Fibroblast of skin of right quadriceps (primary cell): Measurements from ENCODE around the gene ACSF2.
"Not testable (repeated sequence)": the region's sequence is repeated elsewhere in the genome, so short reads cannot be mapped to it uniquely, and the experiment has no call there.

Experiments used
- DNase-seq: peaks from one replicate; pipeline ENCODE4 v3.0.0-alpha.2; 2013

Gene ACSF2

GRCh38 chr17:50425682-50426471 is at the start of gene ACSF2:
Gene ACSF2, plus strand, starts transcription at chr17:50426218. Its CDS starts 44 bp downstream, at chr17:50426262.
- DNase-seq = peak; percentile 57

- no peak for DNase-seq
These were observed 46.5 kb upstream of the ACSF2 start for GRCh38 chr17:50379351-50380132.

GRCh38 chr17:50380369-50381259 is 45.4 kb upstream of the ACSF2 start:
- no peak for DNase-seq

- DNase-seq = no peak
These were observed 44.7 kb upstream of the ACSF2 start for GRCh38 chr17:50381260-50381815.

- DNase-seq = no peak
These were observed 44.1 kb upstream of the ACSF2 start for GRCh38 chr17:50381920-50382319.

GRCh38 chr17:50382931-50383330 is 43.1 kb upstream of the ACSF2 start:
- DNase-seq = no peak

- DNase-seq = no peak
These were observed 39.5 kb upstream of the ACSF2 start for GRCh38 chr17:50386510-50386909.

GRCh38 chr17:50388728-50389127 is 37.3 kb upstream of the ACSF2 start:
- no peak for DNase-seq

- no peak for DNase-seq
These were observed 36.5 kb upstream of the ACSF2 start for GRCh38 chr17:50389534-50389933.

GRCh38 chr17:50392621-50393020 is 33.4 kb upstream of the ACSF2 start:
- DNase-seq = no peak

- no peak for DNase-seq
These were observed 32.3 kb upstream of the ACSF2 start for GRCh38 chr17:50393700-50394099.

- no peak for DNase-seq
These were observed 31.3 kb upstream of the ACSF2 start for GRCh38 chr17:50394711-50395110.

- DNase-seq = peak; percentile 57
These were observed 29.5 kb upstream of the ACSF2 start for GRCh38 chr17:50396261-50397110.

- peak; percentile 83 for DNase-seq
These were observed 28.7 kb upstream of the ACSF2 start, which contains the start of gene LRRC59 for GRCh38 chr17:50397111-50397918. Gene LRRC59, minus strand, starts transcription at chr17:50397523. Its CDS starts 206 bp downstream, at chr17:50397317.

GRCh38 chr17:50397919-50398285 is 28.1 kb upstream of the ACSF2 start:
- no peak for DNase-seq

GRCh38 chr17:50398672-50399071 is 27.3 kb upstream of the ACSF2 start:
- not testable (repeated sequence) for DNase-seq

GRCh38 chr17:50399591-50399990 is 26.4 kb upstream of the ACSF2 start:
- not testable (repeated sequence) for DNase-seq

- DNase-seq = not testable (repeated sequence)
These were observed 20.7 kb upstream of the ACSF2 start for GRCh38 chr17:50405351-50405750.

GRCh38 chr17:50406578-50406977 is 19.4 kb upstream of the ACSF2 start:
- DNase-seq = no peak

GRCh38 chr17:50407921-50408320 is 18.1 kb upstream of the ACSF2 start:
- no peak for DNase-seq
